ENCODE data around the gene IQCF5. TPM values are rescaled to one million over a fixed set of nuclear protein-coding genes. Genes with fewer than 3 reads are reported as not detected.

The IQCF5 gene
- total RNA-seq, 1 donor from 2014 or later = not detected

GRCh38 chr3:51897391-51897790, 22.0 kb upstream of the IQCF5 start:
- no peak overlapping the region for H3K4me3 ChIP-seq
- no peak for DNase-seq
- H3K9me3 ChIP-seq = no peaks in the 10 kb centered on the region
- H3K27me3 ChIP-seq (ENCODE audit: low read depth) = peaks cover 14% of the 10 kb centered on the region
- H3K36me3 ChIP-seq = no peaks in the 10 kb centered on the region
- H3K4me1 ChIP-seq = no peaks in the 10 kb centered on the region
- intact Hi-C loops (cut with DNase I) = no loop called here
- no peak overlapping the region for H3K27ac ChIP-seq
- no peak for TF ChIP-seq CTCF (IDR thresholded peaks at IDR 0.05)
- no peak for ATAC-seq

GRCh38 chr3:51896607-51897305, 21.4 kb upstream of the IQCF5 start:
- H3K9me3 ChIP-seq = no peaks in the 10 kb centered on the region
- DNase-seq (no peak), ATAC-seq (no peak)
- peaks cover 14% of the 10 kb centered on the region for H3K27me3 ChIP-seq (ENCODE audit: low read depth)
- no peaks in the 10 kb centered on the region for H3K36me3 ChIP-seq
- H3K4me1 ChIP-seq = no peaks in the 10 kb centered on the region
- intact Hi-C loops (cut with DNase I) = no loop called here
- no peak overlapping the region for H3K4me3 ChIP-seq
- TF ChIP-seq CTCF (IDR thresholded peaks at IDR 0.05) = no peak
- H3K27ac ChIP-seq = no peak overlapping the region

GRCh38 chr3:51894939-51895338, 19.5 kb upstream of the IQCF5 start:
- Histone ChIP-seq H3K9me3 (no peaks in the 10 kb centered on the region), H3K27me3 (ENCODE audit: low read depth) (peaks cover 14% of the 10 kb centered on the region), H3K4me1 (no peaks in the 10 kb centered on the region), H3K36me3 (no peaks in the 10 kb centered on the region), H3K4me3 (no peak overlapping the region), H3K27ac (no peak overlapping the region)
- ATAC-seq (no peak), DNase-seq (no peak)
- intact Hi-C loops (cut with DNase I) = no loop called here
- TF ChIP-seq CTCF (IDR thresholded peaks at IDR 0.05) = no peak

- no peak overlapping the region for H3K27ac ChIP-seq
- no peak for DNase-seq
- peaks cover 14% of the 10 kb centered on the region for H3K27me3 ChIP-seq (ENCODE audit: low read depth)
- no peaks in the 10 kb centered on the region for H3K36me3 ChIP-seq
- intact Hi-C loops (cut with DNase I) = no loop called here
- no peak for ATAC-seq
- no peaks in the 10 kb centered on the region for H3K4me1 ChIP-seq
- no peak for TF ChIP-seq CTCF (IDR thresholded peaks at IDR 0.05)
- no peaks in the 10 kb centered on the region for H3K9me3 ChIP-seq
- no peak overlapping the region for H3K4me3 ChIP-seq
Observed at GRCh38 chr3:51894391-51894790, 19.0 kb upstream of the IQCF5 start.

- ATAC-seq (no peak), DNase-seq (no peak)
- Histone ChIP-seq H3K36me3 (no peaks in the 10 kb centered on the region), H3K9me3 (no peaks in the 10 kb centered on the region), H3K27ac (no peak overlapping the region), H3K4me1 (no peaks in the 10 kb centered on the region), H3K4me3 (no peak overlapping the region), H3K27me3 (ENCODE audit: low read depth) (peaks cover 7% of the 10 kb centered on the region)
- intact Hi-C loops (cut with DNase I) = no loop called here
- no peak for TF ChIP-seq CTCF (IDR thresholded peaks at IDR 0.05)
Observed at GRCh38 chr3:51891242-51892039, 16.0 kb upstream of the IQCF5 start.
